Activated T-cell treated with anti-CD3 and anti-CD28 coated beads for 48 hours (primary cell): Measurements from ENCODE around the gene AGO1.

Experiments
- DNase-seq: peaks from one replicate; pipeline ENCODE4 v3.0.0-alpha.2; 2020; ENCODE audit warnings: low read depth

The AGO1 gene

DNA sequence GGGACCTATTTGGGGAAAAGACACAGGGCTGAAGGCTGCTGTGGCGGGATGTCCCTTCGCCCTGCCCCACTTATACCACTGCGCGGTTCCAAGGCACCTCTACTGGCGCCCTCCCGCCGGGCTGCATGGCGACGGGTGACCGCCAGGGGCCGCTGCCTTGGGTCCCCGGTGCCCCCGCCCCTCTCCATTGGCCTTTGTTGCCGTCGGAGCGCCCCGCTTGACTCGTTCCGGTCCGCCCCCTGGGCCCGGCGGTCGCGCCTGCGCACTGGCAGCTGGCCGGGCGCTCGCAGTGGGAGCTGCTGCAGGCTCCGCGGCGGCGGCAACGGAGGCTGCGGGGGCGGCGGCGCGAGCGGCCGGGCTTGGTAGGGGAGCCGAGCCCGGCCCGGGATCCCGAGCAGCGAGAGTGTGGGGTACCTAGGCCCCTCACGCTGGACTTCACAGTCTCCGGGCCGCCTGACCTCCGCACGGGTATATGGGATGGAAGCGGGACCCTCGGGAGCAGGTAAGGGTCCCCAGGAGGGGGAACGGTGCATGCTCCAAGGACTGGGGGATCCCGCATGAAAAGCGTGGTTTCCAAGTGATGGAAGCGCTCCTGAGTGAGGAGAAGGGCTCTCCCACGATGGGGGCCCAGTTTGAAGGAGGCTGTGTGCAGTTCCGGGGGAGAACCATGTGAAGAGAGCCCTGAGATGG lies at the start of gene AGO1:
AGO1 (plus strand) TSS at position 265 of the 690 bp plus-strand sequence; CDS start at position 478, 213 bp downstream.
- DNase-seq = peak; percentile 98

DNA sequence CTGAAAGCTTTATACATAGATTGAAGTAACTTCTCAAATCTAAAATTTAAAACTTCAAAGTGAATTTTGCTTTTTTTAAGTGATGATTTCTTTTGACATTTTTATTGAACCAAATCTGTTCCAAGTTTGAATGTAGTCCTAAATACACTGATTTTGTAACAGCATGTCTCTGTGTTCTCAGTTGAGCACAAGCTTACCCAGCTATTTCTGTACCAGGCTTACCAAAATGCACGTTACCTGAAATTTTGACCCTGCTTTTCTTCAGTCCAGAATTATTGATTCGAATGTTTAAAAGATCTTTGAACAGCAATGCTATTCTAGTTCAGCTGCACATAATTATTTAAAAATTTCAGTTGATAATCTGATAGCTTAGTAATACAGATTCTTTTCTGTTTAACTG lies 49.6 kb upstream of the AGO1 start:
- DNase-seq = no peak

DNA sequence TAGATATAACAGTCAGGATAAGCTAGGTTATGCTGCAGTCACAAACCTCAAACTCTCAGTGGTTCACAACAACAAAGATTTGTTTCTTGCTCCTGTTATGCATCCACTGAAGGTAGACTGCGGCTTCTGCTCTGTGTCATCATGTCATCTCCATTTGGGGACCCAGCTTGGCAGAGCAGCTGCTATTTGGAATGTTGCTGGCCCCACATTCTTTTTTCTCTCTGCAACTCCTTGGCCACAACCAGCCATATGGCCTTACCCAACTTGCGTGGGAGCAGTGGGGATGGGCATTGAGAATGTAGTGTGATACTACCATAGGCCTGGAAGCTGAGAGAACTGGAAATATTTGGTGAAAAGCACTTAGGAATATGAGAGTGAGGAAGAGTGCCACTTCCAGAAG lies 48.8 kb upstream of the AGO1 start:
- DNase-seq = no peak

DNA sequence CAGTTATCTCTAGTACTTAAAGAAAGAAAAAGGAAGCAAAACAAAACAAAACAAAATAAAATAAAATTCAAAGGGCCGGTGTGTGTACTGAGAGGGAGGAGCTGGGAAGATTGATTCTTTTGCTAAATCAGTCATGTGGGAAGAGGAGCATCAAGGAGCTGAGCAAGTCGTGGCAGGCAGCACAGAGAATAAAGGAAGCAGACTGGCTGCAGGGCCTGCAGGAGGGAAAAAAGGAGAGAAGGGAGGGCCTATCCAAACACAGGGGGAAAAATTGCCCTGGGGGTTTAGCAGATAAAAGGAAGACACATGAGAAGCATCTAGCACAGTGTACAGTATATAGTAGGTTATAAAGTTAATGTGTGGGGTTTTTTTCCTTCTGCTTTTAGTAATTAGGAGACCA lies 47.6 kb upstream of the AGO1 start:
- DNase-seq = no peak

DNA sequence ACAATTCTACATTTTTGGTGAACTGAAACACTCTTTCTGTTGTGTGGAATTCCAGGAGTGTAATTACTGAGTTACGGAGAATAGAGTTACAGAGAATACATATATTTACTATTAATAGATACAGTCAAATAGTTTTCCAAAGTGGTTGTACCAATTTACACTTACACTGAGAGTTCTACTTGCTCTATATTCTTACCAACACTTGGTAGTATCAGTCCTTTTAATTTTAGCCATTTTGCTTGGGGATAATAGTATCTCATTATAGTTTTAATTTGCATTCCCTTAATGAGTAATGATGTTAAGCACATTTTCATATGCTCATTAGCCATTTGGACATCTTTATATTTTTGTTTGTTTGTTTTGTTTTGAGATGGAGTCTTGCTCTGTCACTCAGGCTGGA lies 46.3 kb upstream of the AGO1 start:
- DNase-seq = no peak

DNA sequence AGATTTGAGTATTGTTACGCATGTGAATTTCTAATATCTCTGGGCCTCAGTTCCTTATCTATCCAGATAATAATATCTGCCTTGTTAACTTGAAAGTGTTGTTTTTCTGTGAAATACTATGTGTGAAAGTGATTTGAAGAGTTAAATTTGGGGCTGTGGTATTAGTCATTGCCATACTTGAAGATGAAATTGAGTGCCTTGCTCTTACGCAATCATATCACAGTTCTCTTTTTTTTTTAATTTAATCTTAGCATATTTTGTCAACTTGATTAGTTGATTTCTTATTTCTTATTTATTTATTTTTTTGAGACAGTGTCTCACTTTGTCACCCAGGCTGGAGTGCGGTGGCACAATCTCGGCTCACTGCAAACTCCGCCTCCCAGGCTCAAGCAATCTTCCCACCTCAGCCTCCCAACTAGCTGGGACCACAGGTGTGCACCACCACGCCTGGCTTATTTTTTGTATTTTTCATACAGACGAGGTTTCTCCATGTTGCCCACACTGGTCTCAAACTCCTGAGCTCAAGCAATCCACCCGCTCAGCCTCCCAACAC lies 44.2 kb upstream of the AGO1 start:
- no peak for DNase-seq

DNA sequence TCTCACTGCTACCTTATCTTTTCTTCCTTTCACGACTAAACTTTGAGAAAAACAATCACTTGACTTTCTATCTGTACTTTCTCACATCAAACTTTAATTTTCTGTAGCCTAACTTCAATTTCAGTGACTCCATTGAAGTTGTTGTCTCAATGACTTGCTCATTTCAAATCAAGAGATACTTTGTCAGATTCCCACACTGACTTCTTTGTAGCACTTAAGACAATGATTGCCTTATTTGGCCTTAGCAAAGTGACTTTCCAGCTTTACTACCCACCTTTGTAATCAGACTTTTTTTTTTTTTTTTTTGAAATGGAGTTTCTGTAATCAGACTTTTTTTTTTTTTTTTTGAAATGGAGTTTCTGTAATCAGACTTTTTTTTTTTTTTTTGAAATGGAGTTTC lies 38.2 kb upstream of the AGO1 start:
- no peak for DNase-seq

DNA sequence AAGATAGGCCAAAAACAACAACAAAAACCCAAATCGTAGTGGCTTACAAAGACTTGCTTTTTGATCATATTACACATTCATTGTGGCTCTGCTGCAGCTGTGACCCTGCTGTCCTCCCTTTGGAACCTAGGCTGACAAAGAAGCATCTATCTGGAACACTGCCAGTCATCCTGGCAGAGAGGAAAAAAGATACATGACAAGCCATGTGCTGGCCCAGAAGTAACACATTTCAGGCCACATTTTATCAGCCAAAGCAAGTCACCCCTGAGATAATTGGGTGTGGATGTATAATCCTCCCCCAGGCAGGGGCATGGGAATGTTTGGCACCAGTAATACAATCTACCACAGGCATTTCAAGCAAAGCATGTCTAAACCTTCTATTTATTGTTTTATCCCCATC lies 37.2 kb upstream of the AGO1 start:
- no peak for DNase-seq

DNA sequence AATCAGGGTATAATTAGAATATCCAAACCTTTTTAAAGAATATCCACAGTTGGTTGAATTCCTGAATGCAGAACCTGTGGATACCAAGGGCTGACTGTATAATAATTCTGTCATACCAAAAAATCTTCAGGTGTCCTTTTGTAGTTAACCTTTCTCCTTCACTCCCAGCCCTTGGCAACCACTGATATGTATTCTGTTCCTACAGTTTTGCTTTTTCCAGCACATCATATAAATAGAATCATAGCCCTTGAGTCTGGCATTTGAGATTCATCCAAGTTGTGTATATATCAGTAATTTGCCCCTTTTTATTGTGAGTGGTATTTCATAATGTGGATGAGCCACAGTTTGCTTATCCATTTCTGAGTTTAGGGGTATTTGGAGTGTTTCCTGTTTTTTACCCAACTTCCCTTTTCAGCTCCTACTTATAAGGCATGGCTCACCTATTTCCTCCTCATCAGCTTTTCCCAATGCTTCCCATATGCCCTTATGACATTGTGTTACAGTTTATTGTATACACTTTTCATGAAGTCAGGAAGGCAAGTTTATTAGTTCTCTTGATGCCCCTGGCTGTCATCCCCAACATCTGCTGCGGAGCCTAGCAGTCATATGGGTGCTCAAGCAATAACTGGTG lies 35.0 kb upstream of the AGO1 start:
- DNase-seq = no peak

DNA sequence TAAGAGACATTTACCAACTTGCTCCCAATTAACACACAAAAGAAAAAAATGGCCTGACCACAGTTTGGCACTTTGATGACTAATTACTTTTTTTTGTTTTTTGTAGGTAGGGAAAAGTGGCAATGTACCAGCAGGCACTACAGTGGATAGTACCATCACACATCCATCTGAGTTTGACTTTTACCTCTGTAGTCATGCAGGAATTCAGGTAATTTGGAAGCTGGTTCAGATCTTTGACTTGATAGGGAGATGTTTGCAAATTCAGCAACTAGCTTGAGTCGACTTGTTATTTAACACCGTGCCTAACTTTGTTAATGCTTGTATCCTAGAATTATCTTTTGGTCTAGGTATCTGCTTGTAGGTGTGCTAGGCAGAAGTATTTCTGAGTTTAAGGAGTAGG lies 33.0 kb upstream of the AGO1 start:
- no peak for DNase-seq

DNA sequence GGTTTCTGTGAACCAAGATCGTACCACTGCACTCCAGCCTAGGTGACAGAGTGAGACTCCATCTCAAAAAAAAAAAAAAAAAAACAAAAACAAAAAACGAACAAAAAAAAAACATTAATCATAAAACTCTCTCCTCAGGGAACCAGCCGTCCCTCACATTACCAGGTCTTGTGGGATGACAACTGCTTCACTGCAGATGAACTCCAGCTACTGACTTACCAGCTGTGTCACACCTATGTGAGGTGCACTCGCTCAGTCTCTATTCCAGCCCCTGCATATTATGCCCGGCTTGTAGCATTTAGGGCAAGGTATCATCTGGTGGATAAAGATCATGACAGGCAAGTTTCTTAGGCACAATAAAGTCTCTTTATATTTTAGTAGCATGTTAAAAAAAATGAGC lies 32.3 kb upstream of the AGO1 start:
- DNase-seq = no peak

DNA sequence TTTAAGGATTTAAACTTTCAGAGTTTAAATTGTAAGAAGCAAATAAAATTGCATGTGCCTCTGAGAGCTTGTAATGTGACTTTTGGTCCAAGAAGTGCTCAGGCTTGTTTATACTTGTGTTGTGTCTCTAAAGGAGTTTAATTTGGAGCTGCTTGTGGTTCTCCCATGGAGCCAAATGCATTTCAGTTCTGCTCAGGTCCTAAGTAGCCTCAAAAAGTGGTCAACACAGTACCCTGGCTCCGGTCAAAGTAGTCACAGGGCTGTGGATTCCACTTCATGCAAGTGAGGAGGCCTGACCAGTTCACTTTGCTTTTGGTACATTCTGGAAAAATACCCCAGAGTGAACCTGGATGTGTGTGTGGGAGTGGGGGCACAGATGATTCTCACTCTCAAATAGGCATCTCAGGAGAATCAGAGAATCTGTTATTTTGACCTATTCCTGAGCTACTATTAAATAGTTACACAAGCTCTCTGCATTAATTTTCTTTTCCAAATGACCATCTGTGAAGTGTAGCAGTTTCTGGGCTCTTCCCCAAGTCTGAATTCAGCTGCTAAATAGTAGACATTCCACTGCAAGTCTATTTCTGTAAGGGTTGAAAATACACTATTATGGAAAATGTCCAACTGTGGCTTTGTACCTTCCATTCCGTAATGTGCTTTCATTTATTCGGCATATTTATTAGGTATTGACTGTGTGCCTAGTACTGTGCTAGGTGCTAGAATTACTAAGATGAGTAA lies 31.7 kb upstream of the AGO1 start:
- DNase-seq = no peak

DNA sequence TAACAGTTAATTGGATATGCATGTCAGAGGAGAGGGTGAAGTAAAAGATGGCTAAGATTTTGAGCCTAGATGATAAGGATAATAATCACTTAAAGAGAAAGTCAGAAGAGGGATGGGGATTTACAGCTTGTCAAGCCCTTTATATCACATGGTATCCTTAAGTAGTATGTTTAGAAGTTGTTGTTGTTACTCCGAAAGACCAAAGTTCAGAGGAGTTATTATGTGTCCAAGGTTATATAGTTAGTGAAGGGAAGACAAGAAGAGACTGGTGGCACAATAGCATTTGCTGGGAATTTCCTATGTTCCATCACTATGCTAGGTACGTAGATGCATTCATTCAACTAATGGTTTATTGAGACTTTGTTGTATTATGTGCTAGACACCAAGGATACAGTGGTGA lies 30.8 kb upstream of the AGO1 start:
- DNase-seq = no peak

DNA sequence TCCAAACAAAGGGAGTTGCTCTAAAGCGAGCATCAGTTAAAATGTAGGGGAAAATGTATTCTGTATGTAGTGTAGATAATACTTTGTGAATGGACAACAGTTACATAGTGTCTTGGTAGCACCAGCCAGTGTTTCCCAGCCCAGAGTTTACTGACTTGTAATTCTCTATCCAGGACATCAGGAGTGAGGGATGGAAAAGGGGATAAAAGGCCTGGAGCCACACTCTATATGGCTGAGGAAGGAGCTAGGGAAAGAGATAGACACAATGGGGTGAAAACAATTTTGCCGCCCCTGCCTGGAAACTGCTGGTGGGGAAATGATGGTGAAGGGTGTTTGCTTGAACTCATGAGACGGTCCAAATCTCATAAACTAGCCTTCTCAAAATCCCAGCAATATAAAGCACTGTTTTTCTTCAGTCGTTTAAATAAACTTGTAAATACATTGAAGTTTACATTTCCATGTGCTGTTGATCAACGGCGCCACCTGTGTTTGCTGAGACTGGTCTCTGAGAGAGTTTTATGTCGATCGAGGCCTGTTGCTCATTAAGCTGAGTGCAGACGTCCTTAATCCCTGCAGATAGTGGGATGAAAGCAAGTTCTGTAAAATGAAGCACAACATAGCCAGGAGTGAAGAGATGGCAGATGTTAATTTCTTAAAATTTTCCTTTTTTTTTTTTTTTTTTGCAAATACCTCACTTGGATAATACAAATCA lies 27.9 kb upstream of the AGO1 start:
- DNase-seq = no peak

DNA sequence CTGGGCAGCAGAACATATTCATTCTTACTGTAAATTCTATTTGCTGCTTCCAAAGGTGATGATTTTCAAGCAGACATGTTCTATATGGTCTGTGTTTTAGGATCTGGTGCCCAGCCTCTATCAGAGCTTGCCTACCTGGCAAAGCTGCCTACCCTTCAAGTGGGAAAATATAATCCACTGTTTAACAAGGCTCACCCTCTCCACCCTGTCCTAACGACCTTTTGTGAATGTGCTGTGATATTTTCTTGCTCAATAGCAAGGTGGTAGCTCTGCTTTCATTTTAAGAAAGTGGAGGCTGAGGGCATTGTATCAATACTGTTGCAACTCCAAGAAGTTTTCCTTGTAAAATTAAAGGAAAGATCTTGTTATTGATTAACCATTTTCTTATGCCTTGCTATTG lies 26.0 kb upstream of the AGO1 start:
- DNase-seq = no peak

DNA sequence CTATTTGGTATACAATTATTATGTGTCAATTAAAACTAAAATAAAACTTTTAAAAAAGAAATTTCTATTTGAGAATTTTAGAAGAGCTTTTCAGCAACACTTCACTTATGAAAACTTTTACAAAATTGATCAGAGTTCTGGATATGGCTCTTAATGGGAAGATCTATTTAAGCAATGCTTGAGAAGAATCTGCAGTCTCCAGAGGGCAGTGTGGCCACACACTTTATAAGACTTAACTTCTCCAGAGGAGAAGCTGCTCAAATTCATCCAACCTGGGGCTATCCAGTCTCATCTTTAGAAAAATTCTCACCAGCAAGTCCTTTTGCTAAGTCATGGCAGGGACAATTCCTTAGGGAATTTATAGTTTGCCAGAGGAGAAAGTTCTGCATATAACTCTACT lies 25.2 kb upstream of the AGO1 start:
- DNase-seq = no peak

DNA sequence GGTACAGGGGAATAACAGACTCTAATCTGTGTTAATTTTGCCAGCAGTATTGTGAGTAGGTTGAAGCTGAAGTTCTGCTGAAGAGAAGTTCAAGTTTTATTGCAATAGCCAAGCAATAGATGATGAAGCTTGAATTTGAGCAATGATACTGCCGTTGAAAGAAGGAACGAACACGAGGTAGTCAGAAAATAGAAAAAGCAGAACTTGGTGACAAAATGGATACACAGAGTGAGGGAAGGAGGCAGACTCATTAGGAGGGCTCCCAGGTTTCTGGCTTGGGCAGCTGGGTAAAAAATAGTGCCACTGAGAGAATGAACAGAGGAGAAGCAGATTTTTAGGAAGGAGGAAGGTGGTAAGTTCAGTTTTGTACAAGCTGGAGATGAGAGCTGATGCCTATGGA lies 22.3 kb upstream of the AGO1 start:
- no peak for DNase-seq

DNA sequence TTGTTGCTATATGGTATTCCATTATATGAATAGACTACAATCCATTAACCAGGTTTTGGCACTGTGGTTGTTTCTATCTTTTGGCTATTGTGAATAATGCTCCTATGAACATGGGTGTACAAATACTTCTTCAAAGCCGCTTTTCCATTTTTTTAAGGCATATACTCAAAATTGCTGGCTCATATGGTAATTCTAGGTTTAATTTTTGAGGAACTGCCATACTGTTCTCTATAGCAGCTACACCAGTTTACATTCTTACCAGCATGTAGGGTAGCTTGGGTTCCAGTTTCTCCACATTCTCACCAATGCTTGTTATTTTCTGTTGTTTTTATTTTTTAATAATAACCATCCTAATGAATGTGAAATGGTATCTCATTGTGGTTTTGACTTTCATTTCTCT lies 19.9 kb upstream of the AGO1 start:
- no peak for DNase-seq

DNA sequence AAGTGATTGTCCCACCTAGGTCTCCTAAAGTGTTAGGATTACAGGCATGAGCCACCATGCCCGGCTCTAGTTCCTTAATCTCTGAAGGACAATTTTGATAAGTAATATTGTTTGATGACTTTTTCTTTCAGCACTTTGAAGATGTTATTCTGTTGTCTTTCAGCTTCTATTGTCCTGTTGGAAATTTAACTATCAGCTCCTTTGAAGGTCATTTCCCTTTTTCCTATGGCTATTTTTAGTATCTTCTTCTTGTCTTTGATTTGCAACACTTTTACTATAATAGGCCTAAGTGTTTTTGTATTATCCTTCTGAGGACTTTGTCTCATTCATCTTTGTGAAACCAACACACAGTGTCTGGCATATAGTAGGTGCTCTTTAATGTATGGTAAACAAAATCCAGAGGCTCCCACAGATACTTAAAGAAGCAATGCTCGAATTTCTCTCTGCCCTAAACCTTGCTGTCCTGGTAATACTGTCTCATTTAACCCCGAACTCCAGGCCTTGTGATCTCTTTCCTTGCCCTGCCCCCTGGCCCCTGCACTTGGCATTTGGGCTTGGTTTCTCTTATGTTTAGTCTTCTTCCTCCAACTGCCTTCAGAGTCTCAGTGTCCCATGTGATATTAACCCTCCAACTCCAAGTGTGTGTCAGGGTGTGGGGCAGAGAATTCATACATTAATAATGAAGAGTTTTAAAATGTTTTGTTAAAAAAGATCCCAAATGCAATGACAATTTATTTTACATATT lies 19.0 kb upstream of the AGO1 start:
- DNase-seq = no peak

DNA sequence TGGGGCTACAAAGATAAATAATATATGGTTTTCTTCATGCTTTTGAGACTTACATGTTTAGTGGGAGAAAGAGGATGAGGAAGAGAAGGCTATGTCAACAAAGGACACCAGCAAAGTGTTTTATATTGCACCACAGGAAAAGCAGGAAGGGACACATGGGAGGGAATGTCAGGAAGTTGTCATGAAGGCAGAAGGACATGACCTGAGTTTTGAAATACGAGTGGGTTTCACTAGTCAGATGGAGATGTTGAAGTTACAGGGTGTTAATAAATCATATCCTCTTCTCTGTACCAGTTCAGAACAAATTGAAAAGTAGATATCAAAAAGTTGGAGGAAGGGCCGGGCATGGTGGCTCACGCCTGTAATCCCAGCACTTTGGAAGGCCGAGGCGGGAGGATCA lies 18.2 kb upstream of the AGO1 start:
- no peak for DNase-seq

DNA sequence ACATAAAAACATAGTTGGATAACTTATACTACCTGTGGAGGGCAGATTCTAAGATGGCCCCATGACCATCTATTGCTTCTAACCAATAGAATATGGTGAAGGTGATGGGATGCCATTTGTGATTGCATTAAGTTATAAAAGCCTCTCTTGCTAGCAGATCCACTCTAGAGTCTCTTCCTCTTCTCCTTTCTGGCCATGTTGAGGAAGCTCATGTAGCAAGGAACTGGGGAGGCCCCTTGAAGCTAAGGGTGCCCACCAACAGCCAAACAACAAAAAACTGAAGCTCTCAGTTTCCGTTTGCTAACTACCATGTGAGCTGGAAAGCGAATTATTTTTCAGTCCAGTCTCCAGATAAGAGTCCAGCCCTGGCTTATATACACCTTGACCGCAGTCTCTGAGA lies 16.0 kb upstream of the AGO1 start:
- no peak for DNase-seq
